Renal pelvis (tissue), 4 donors: ENCODE data around the gene HDAC4. TPM values are rescaled to one million over a fixed set of nuclear protein-coding genes. Genes with fewer than 3 reads are reported as not detected.
"Not testable (repeated sequence)": the region's sequence is repeated elsewhere in the genome, so short reads cannot be mapped to it uniquely, and the experiment has no call there.

Experiments
- DNase-seq: peaks from one replicate; pipeline ENCODE4 v3.0.0-alpha.2; 2013
- polyA plus RNA-seq, 3 donors: library from polyadenylated mRNA; unstranded; fragments of 120-200 nt; gene quantifications; one replicate each; pipeline ENCODE4 v1.2.1, GENCODE V29; 2013; ENCODE audit not compliant: insufficient read length in 3 of 3

Gene HDAC4
- polyA plus RNA-seq, 3 donors = 13.7 to 23.9 (median 14.0) TPM

- no peak for DNase-seq
These were observed 117.4 kb downstream of the HDAC4 start for GRCh38 chr2:239283288-239283945.

GRCh38 chr2:239282448-239283287, 118.2 kb downstream of the HDAC4 start:
- DNase-seq = no peak

GRCh38 chr2:239280296-239281017, 120.4 kb downstream of the HDAC4 start:
- DNase-seq = not testable (repeated sequence)

- DNase-seq = no peak
These were observed 121.1 kb downstream of the HDAC4 start for GRCh38 chr2:239279508-239280295.

GRCh38 chr2:239278941-239279365, 121.9 kb downstream of the HDAC4 start:
- DNase-seq = no peak

- DNase-seq = no peak
These were observed 122.5 kb downstream of the HDAC4 start for GRCh38 chr2:239278361-239278760.

- DNase-seq = no peak
These were observed 123.3 kb downstream of the HDAC4 start for GRCh38 chr2:239277401-239278085.

- no peak for DNase-seq
These were observed 124.0 kb downstream of the HDAC4 start for GRCh38 chr2:239276851-239277250.

GRCh38 chr2:239275847-239276831, 124.7 kb downstream of the HDAC4 start:
- no peak for DNase-seq

GRCh38 chr2:239275044-239275685, 125.7 kb downstream of the HDAC4 start:
- DNase-seq = no peak

GRCh38 chr2:239274391-239275043, 126.3 kb downstream of the HDAC4 start:
- no peak for DNase-seq

- DNase-seq = no peak
These were observed 127.3 kb downstream of the HDAC4 start for GRCh38 chr2:239273280-239274234.

GRCh38 chr2:239272626-239273025, 128.2 kb downstream of the HDAC4 start:
- no peak for DNase-seq

GRCh38 chr2:239271882-239272281, 128.9 kb downstream of the HDAC4 start:
- no peak for DNase-seq

GRCh38 chr2:239271471-239271870, 129.3 kb downstream of the HDAC4 start:
- DNase-seq = no peak

- no peak for DNase-seq
These were observed 130.9 kb downstream of the HDAC4 start for GRCh38 chr2:239269916-239270315.

GRCh38 chr2:239269173-239269885, 131.5 kb downstream of the HDAC4 start:
- no peak for DNase-seq
